ENCODE results near the gene SORCS1.

- no peak for TF ChIP-seq TEAD2 (CRISPR knock-in tag; IDR thresholded peaks at IDR 0.05)
- no peak for TF ChIP-seq ZFP1 (CRISPR knock-in tag; IDR thresholded peaks at IDR 0.05)
- TF ChIP-seq CTCF (CRISPR knock-in tag; IDR thresholded peaks at IDR 0.05) = no peak
- no peak for TF ChIP-seq RAD21 (CRISPR knock-in tag; IDR thresholded peaks at IDR 0.05)
- no peak for TF ChIP-seq NR3C1 (CRISPR knock-in tag; IDR thresholded peaks at IDR 0.05)
These were observed 468.3 kb downstream of the SORCS1 start for GRCh38 chr10:106696239-106696638.

All from HepG2 (cell line).